H1 (cell line): ENCODE results near the gene KCNN4. TPM values are rescaled to one million over a fixed set of nuclear protein-coding genes. Genes with fewer than 3 reads are reported as not detected.

Source experiments
- CTCF ChIA-PET: fragments of 300-600 bp; sonication (Branson Sonifier 250); formaldehyde crosslinking; loops from one replicate; lab custom pipeline; 2021; ENCODE audit not compliant: partially characterized antibody; lab: Charles Lee
- POLR2A ChIA-PET: fragments of 300-600 bp; sonication (Branson Sonifier 250); formaldehyde crosslinking; loops from one replicate; lab custom pipeline; 2021; ENCODE audit warnings: inconsistent platforms; ENCODE audit not compliant: partially characterized antibody; lab: Charles Lee
- DNase-seq, 2 experiments: peaks; one replicate each; pipeline versions ENCODE4 v3.0.0 to v3.0.0-alpha.2; 2010 to 2022; ENCODE audit warnings: low spot score in 2 of 2, low read depth in 1 of 2, mixed read lengths in 1 of 2
- FAIRE-seq: peaks from 2 replicates; lab custom pipeline; 2011; peaks lifted over from hg19 to GRCh38; lab: Jason Lieb, UNC
- H2AFZ ChIP-seq: 2 replicates; pipeline ENCODE4 v1.8.1; 2012; ENCODE audit warnings: low read length, inconsistent platforms
- H2AK5ac ChIP-seq: 2 replicates; pipeline ENCODE4 v1.6.1; 2013; ENCODE audit warnings: low read depth, low read length
- H2BK120ac ChIP-seq: replicated peaks from 2 replicates; pipeline ENCODE3; 2013; ENCODE audit warnings: low read depth, low read length, inconsistent platforms
- H2BK12ac ChIP-seq: 2 replicates; pipeline ENCODE4 v1.6.1; 2013; ENCODE audit warnings: low read depth, low read length
- H2BK15ac ChIP-seq: 2 replicates; pipeline ENCODE4 v1.6.1; 2013; ENCODE audit warnings: low read length
- H2BK20ac ChIP-seq: 2 replicates; pipeline ENCODE4 v1.6.1; 2013; ENCODE audit warnings: low read length
- H2BK5ac ChIP-seq: 2 replicates; pipeline ENCODE4 v1.6.1; 2013; ENCODE audit warnings: low read depth, low read length
- H3K14ac ChIP-seq: 2 replicates; pipeline ENCODE4 v1.6.1; 2013; ENCODE audit warnings: inconsistent platforms; ENCODE audit not compliant: insufficient read length
- H3K18ac ChIP-seq: 2 replicates; pipeline ENCODE4 v1.6.1; 2013; ENCODE audit warnings: low read length; ENCODE audit errors: extremely low read depth
- H3K23ac ChIP-seq: 2 replicates; pipeline ENCODE4 v1.6.1; 2013; ENCODE audit warnings: inconsistent platforms; ENCODE audit not compliant: insufficient read length
- H3K23me2 ChIP-seq: 2 replicates; pipeline ENCODE4 v1.6.1; 2013; ENCODE audit warnings: low read depth, low read length
- H3K27ac ChIP-seq: 2 replicates; pipeline ENCODE4 v1.6.1; 2011; ENCODE audit warnings: low read depth, low read length, inconsistent platforms
- H3K27me3 ChIP-seq, 4 experiments: replicated peaks in 1 of 4; 1 replicate in 1 of 4; 2 replicates in 3 of 4; pipeline versions ENCODE4 v1.6.1 to v1.8.1; 2011 to 2013; ENCODE audit warnings: low read length in 3 of 4, mild to moderate bottlenecking in 3 of 4, inconsistent platforms in 2 of 4, mixed read lengths in 2 of 4, moderate library complexity in 1 of 4; ENCODE audit not compliant: control insufficient read depth in 3 of 4, insufficient read depth in 3 of 4; ENCODE audit errors: extremely low read depth in 1 of 4
- H3K36me3 ChIP-seq, 4 experiments: 2 replicates each; pipeline versions ENCODE4 v1.6.1 to v1.8.1; 2011 to 2013; ENCODE audit warnings: mild to moderate bottlenecking in 4 of 4, low read length in 3 of 4, moderate library complexity in 2 of 4, control low read depth in 1 of 4, inconsistent platforms in 1 of 4; ENCODE audit not compliant: insufficient read depth in 4 of 4, control insufficient read depth in 2 of 4
- H3K4ac ChIP-seq: replicated peaks from 2 replicates; pipeline ENCODE3; 2013; ENCODE audit warnings: low read length, low read depth, mixed read lengths, inconsistent platforms; ENCODE audit not compliant: insufficient read length
- H3K4me1 ChIP-seq, 4 experiments: replicated peaks in 1 of 4; 1 replicate in 1 of 4; 2 replicates in 3 of 4; pipeline versions ENCODE4 v1.6.1 to v1.8.1; 2011 to 2013; ENCODE audit warnings: low read length in 3 of 4, inconsistent platforms in 2 of 4, mixed read lengths in 1 of 4; ENCODE audit not compliant: insufficient read depth in 4 of 4, control insufficient read depth in 3 of 4
- H3K4me2 ChIP-seq, 2 experiments: 2 replicates each; pipeline versions ENCODE4 v1.6.1 to v1.8.1; 2011 to 2013; ENCODE audit warnings: low read depth in 2 of 2, low read length in 2 of 2, control low read depth in 1 of 2, inconsistent platforms in 1 of 2, mild to moderate bottlenecking in 1 of 2; ENCODE audit not compliant: insufficient read depth in 1 of 2
- H3K4me3 ChIP-seq, 4 experiments: fragments of 200-600, 300-600 bp in 1 of 4; sonication (generic), shearing (Covaris generic), sonication (Bioruptor Twin) in 1 of 4; 2 replicates each; pipeline versions ENCODE4 v1.5.1 to v1.8.1; 2011 to 2016; ENCODE audit warnings: low read length in 4 of 4, low read depth in 3 of 4, control low read depth in 2 of 4, inconsistent platforms in 2 of 4, mild to moderate bottlenecking in 2 of 4, mixed read lengths in 1 of 4, moderate library complexity in 1 of 4; ENCODE audit not compliant: insufficient read depth in 2 of 4; ENCODE audit errors: extremely low read depth in 1 of 4
- H3K56ac ChIP-seq: replicated peaks from 2 replicates; pipeline ENCODE3; 2013; ENCODE audit warnings: low read depth, mild to moderate bottlenecking, mixed read lengths, low read length, inconsistent platforms; ENCODE audit not compliant: insufficient read length
- H3K79me1 ChIP-seq: 2 replicates; pipeline ENCODE4 v1.6.1; 2013; ENCODE audit warnings: low read depth, low read length, control low read depth
- H3K79me2 ChIP-seq, 2 experiments: 2 replicates each; pipeline versions ENCODE4 v1.6.1 to v1.8.1; 2012 to 2013; ENCODE audit warnings: low read length in 2 of 2, mild to moderate bottlenecking in 2 of 2, inconsistent platforms in 1 of 2; ENCODE audit not compliant: insufficient read depth in 2 of 2, control insufficient read depth in 1 of 2
- H3K9ac ChIP-seq, 4 experiments: replicated peaks in 1 of 4; 1 replicate in 1 of 4; 2 replicates in 3 of 4; pipeline versions ENCODE4 v1.6.1 to v1.8.1; 2011 to 2013; ENCODE audit warnings: low read depth in 3 of 4, low read length in 3 of 4, control low read depth in 2 of 4, mild to moderate bottlenecking in 2 of 4, moderate library complexity in 2 of 4, inconsistent platforms in 1 of 4; ENCODE audit errors: extremely low read depth in 1 of 4
- H3K9me3 ChIP-seq, 2 experiments: 2 replicates each; pipeline versions ENCODE4 v1.6.1 to v1.8.1; 2012 to 2013; ENCODE audit warnings: mild to moderate bottlenecking in 2 of 2, moderate library complexity in 2 of 2, control low read depth in 1 of 2, inconsistent platforms in 1 of 2, low read depth in 1 of 2, low read length in 1 of 2, mixed read lengths in 1 of 2; ENCODE audit not compliant: insufficient read depth in 2 of 2
- H4K20me1 ChIP-seq, 2 experiments: replicated peaks in 1 of 2; 2 replicates each; pipeline versions ENCODE3 to v1.8.1; 2011 to 2013; ENCODE audit warnings: inconsistent platforms in 2 of 2, low read length in 2 of 2, mild to moderate bottlenecking in 1 of 2; ENCODE audit not compliant: insufficient read depth in 2 of 2, control insufficient read depth in 1 of 2
- H4K5ac ChIP-seq: 2 replicates; pipeline ENCODE4 v1.6.1; 2013; ENCODE audit warnings: low read length, low read depth, mixed read lengths, inconsistent platforms; ENCODE audit not compliant: insufficient read length
- H4K8ac ChIP-seq: 2 replicates; pipeline ENCODE4 v1.8.0; 2013; ENCODE audit warnings: mild to moderate bottlenecking, moderate library complexity, low read length, inconsistent platforms; ENCODE audit not compliant: insufficient read depth; ENCODE audit errors: extremely low read depth
- H4K91ac ChIP-seq: replicated peaks from 2 replicates; pipeline ENCODE3; 2013; ENCODE audit warnings: low read length, mixed read lengths, inconsistent platforms; ENCODE audit not compliant: insufficient read length
- POLR2A ChIP-seq, 2 experiments: IDR thresholded peaks; 1 replicate in 1 of 2; 2 replicates in 1 of 2; pipeline ENCODE4 v1.6.1; 2011; ENCODE audit warnings: low read depth in 2 of 2, low read length in 2 of 2, mild to moderate bottlenecking in 2 of 2; ENCODE audit errors: control extremely low read depth in 1 of 2
- WGBS, 2 experiments: shearing (Covaris generic) in 1 of 2; methylation state at CpG; one replicate each; pipeline versions ENCODE4 v1.1.6 to v1.1.7; 2013 to 2015; ENCODE audit warnings: low lambda C conversion rate in 2 of 2, mixed read lengths in 2 of 2, inconsistent platforms in 1 of 2, low coverage in 1 of 2, missing lambda C conversion rate in 1 of 2; ENCODE audit not compliant: insufficient replicate concordance in 2 of 2, insufficient coverage in 1 of 2, insufficient read length in 1 of 2; ENCODE audit errors: extremely low coverage in 1 of 2, missing lambda C conversion rate in 1 of 2; 5-methylcytosine and 5-hydroxymethylcytosine counted together
- polyA plus RNA-seq, 7 experiments: library from polyadenylated mRNA; depleted of rRNA in 3 of 7; stranded (reverse) in 5 of 7; unstranded in 2 of 7; fragments of >200 nt in 5 of 7; fragments of 200-250 nt in 2 of 7; gene quantifications; 1 replicate in 5 of 7; 2 replicates in 1 of 7; 4 replicates in 1 of 7; pipeline versions ENCODE4 v1.2.1 to v1.2.3, GENCODE V29; 2011 to 2013; ENCODE audit warnings: missing spikeins in 2 of 7, mixed read lengths in 2 of 7
- total RNA-seq: library from RNA; stranded (reverse); fragmentation: NEBNext Ultra II Directional; extraction: Animal tissue kit (Norgen Biotek cat#: 25700); gene quantifications from 2 replicates; pipeline ENCODE4 v1.2.1, GENCODE V29; 2021

Gene KCNN4
- total and polyA plus RNA-seq, 2 of the 8 experiments (the other 6 are each of a cell fraction or from before 2014, with no cell fraction given): 0.78 to 1.5 TPM

- Histone ChIP-seq H3K23ac (no peak overlapping the region), H2AFZ (no peak overlapping the region), H3K36me3 (no peaks in the 10 kb centered on the region), H4K91ac (no peak overlapping the region), H2AK5ac (no peak overlapping the region), H4K5ac (no peak overlapping the region), H4K8ac (no peak overlapping the region), H3K4ac (no peak overlapping the region), H2BK15ac (no peak overlapping the region), H3K56ac (no peak overlapping the region), H2BK12ac (no peak overlapping the region), H2BK20ac (no peak overlapping the region), H2BK120ac (no peak overlapping the region), H3K23me2 (no peaks in the 10 kb centered on the region), H3K4me3 (no peak overlapping the region), H3K79me2 (no peaks in the 10 kb centered on the region), H3K18ac (no peak overlapping the region), H3K9ac (no peak overlapping the region), H3K27me3 (no peaks in the 10 kb centered on the region), H3K4me2 (no peak overlapping the region), H3K9me3 (no peaks in the 10 kb centered on the region), H3K4me1 (no peaks in the 10 kb centered on the region), H3K27ac (no peak overlapping the region), H3K14ac (no peak overlapping the region), H4K20me1 (no peaks in the 10 kb centered on the region), H3K79me1 (no peaks in the 10 kb centered on the region), H2BK5ac (no peak overlapping the region)
- 100% methylated on average over 2 of the region's 5 CpGs; no CpG with 5 or more reads in 1 of the 2 experiments for WGBS, 2 experiments
- CTCF ChIA-PET: interaction anchor here (0.6 to 1.4 kb wide), 7 partner anchors 26 to 221 kb away, joined by 3 to 5 read pairs (median 3); no protein-coding TSS in a partner anchor
- POLR2A ChIA-PET: no interaction called here
- TF ChIP-seq POLR2A (IDR thresholded peaks at IDR 0.05; ENCODE audit: control extremely low read depth in 1 of 2, low read depth in 2 of 2, low read length in 2 of 2): no peak
- FAIRE-seq: no peak
- no peak for DNase-seq
These were observed 60.9 kb downstream of the KCNN4 start for GRCh38 chr19:43719918-43720317.
